BLaER1 (cell line): ENCODE measurements around the gene NFKBIZ.
A peak's percentile ranks its signal among the peaks of the same experiment; 100 is the strongest.

Experiments used
- H3K27ac ChIP-seq: shearing (Covaris generic); formaldehyde crosslinking; 2 replicates; pipeline ENCODE4 v1.8.1; 2022
- H3K27me3 ChIP-seq: shearing (Covaris generic); formaldehyde crosslinking; 2 replicates; pipeline ENCODE4 v1.8.1; 2022
- H3K36me3 ChIP-seq: shearing (Covaris generic); formaldehyde crosslinking; 2 replicates; pipeline ENCODE4 v1.8.1; 2022
- H3K4me1 ChIP-seq: shearing (Covaris generic); formaldehyde crosslinking; 2 replicates; pipeline ENCODE4 v1.8.1; 2022
- H3K4me2 ChIP-seq: shearing (Covaris generic); formaldehyde crosslinking; 2 replicates; pipeline ENCODE4 v1.8.1; 2022
- H3K4me3 ChIP-seq: shearing (Covaris generic); formaldehyde crosslinking; 2 replicates; pipeline ENCODE4 v1.8.1; 2022
- H3K9ac ChIP-seq: shearing (Covaris generic); formaldehyde crosslinking; 2 replicates; pipeline ENCODE4 v1.8.1; 2022
- H3K9me3 ChIP-seq: shearing (Covaris generic); formaldehyde crosslinking; 2 replicates; pipeline ENCODE4 v1.8.1; 2022
- H4K20me1 ChIP-seq: shearing (Covaris generic); formaldehyde crosslinking; 2 replicates; pipeline ENCODE4 v1.8.1; 2022
- Cebpa-rat ChIP-seq: shearing (Covaris generic); IDR thresholded peaks from 2 replicates; pipeline ENCODE4 v1.8.1; 2022

Gene NFKBIZ

GRCh38 chr3:101848326-101848725, 988 bp upstream of the NFKBIZ start:
- Histone ChIP-seq H3K4me3 (peak overlapping the region; percentile 83; the same call in 1 of the 2 replicates), H3K4me2 (peak overlapping the region; percentile 89), H3K27ac (no peak overlapping the region), H4K20me1 (peaks cover 24% of the 10 kb centered on the region; the same call in 1 of the 2 replicates), H3K36me3 (peaks cover 12% of the 10 kb centered on the region), H3K9ac (no peak overlapping the region), H3K4me1 (peaks cover 19% of the 10 kb centered on the region), H3K9me3 (peaks cover 6% of the 10 kb centered on the region; the same call in 1 of the 2 replicates), H3K27me3 (peaks cover 12% of the 10 kb centered on the region; the same call in 1 of the 2 replicates)
- no peak for TF ChIP-seq Cebpa-rat

- H3K4me1 ChIP-seq: peaks cover 19% of the 10 kb centered on the region
- H4K20me1 ChIP-seq: peaks cover 24% of the 10 kb centered on the region; the same call in 1 of the 2 replicates
Measured at GRCh38 chr3:101849714-101850245, 466 bp downstream of the NFKBIZ start.

GRCh38 chr3:101850246-101851051, 1.1 kb downstream of the NFKBIZ start:
- H3K27me3 ChIP-seq: peaks cover 12% of the 10 kb centered on the region; the same call in 1 of the 2 replicates
- H3K36me3 ChIP-seq: peaks cover 33% of the 10 kb centered on the region
- H3K9ac ChIP-seq: peak overlapping the region; percentile 75
- H3K4me1 ChIP-seq: peaks cover 19% of the 10 kb centered on the region
- H3K4me2 ChIP-seq: peak overlapping the region; percentile 89
- peak overlapping the region; percentile 83 for H3K4me3 ChIP-seq
- peak overlapping the region; percentile 74 for H3K27ac ChIP-seq
- TF ChIP-seq Cebpa-rat: peak; percentile 37; the same call in 1 of the 2 replicates
- H4K20me1 ChIP-seq: peaks cover 24% of the 10 kb centered on the region; the same call in 1 of the 2 replicates
- H3K9me3 ChIP-seq: peaks cover 6% of the 10 kb centered on the region; the same call in 1 of the 2 replicates

More at GRCh38 chr3:101849714-101850245, 466 bp downstream of the NFKBIZ start:
- peak overlapping the region; percentile 89 for H3K4me2 ChIP-seq
- peaks cover 12% of the 10 kb centered on the region; the same call in 1 of the 2 replicates for H3K27me3 ChIP-seq
- peak overlapping the region; percentile 83 for H3K4me3 ChIP-seq
- H3K27ac ChIP-seq: peak overlapping the region; percentile 74
- H3K36me3 ChIP-seq: peaks cover 26% of the 10 kb centered on the region
- H3K9ac ChIP-seq: peak overlapping the region; percentile 75
- H3K9me3 ChIP-seq: peaks cover 6% of the 10 kb centered on the region; the same call in 1 of the 2 replicates
- no peak for TF ChIP-seq Cebpa-rat

- no peak for TF ChIP-seq Cebpa-rat
- H3K27me3 ChIP-seq: peaks cover 12% of the 10 kb centered on the region; the same call in 1 of the 2 replicates
- H3K4me2 ChIP-seq: peak overlapping the region; percentile 89
- peaks cover 40% of the 10 kb centered on the region for H3K36me3 ChIP-seq
- H3K9me3 ChIP-seq: peaks cover 6% of the 10 kb centered on the region; the same call in 1 of the 2 replicates
- H3K4me3 ChIP-seq: peak overlapping the region; percentile 83
- peaks cover 19% of the 10 kb centered on the region for H3K4me1 ChIP-seq
- no peak overlapping the region for H3K27ac ChIP-seq
- no peak overlapping the region for H3K9ac ChIP-seq
- peaks cover 24% of the 10 kb centered on the region; the same call in 1 of the 2 replicates for H4K20me1 ChIP-seq
Measured at GRCh38 chr3:101851072-101851770, 1.9 kb downstream of the NFKBIZ start.

- Histone ChIP-seq H3K27ac (no peak overlapping the region), H4K20me1 (peaks cover 24% of the 10 kb centered on the region; the same call in 1 of the 2 replicates), H3K9ac (no peak overlapping the region), H3K27me3 (peaks cover 12% of the 10 kb centered on the region; the same call in 1 of the 2 replicates), H3K36me3 (peaks cover 48% of the 10 kb centered on the region), H3K4me1 (peaks cover 19% of the 10 kb centered on the region), H3K4me2 (peak overlapping the region; percentile 89), H3K9me3 (peaks cover 6% of the 10 kb centered on the region; the same call in 1 of the 2 replicates), H3K4me3 (no peak overlapping the region)
- TF ChIP-seq Cebpa-rat: no peak
Measured at GRCh38 chr3:101851850-101852714, 2.8 kb downstream of the NFKBIZ start.

GRCh38 chr3:101852983-101853840, 3.9 kb downstream of the NFKBIZ start:
- H3K27ac ChIP-seq: no peak overlapping the region
- H4K20me1 ChIP-seq: peaks cover 24% of the 10 kb centered on the region; the same call in 1 of the 2 replicates
- peaks cover 6% of the 10 kb centered on the region; the same call in 1 of the 2 replicates for H3K9me3 ChIP-seq
- H3K4me2 ChIP-seq: no peak overlapping the region
- H3K27me3 ChIP-seq: peaks cover 7% of the 10 kb centered on the region; the same call in 1 of the 2 replicates
- TF ChIP-seq Cebpa-rat: no peak
- H3K4me3 ChIP-seq: no peak overlapping the region
- peaks cover 19% of the 10 kb centered on the region for H3K4me1 ChIP-seq
- peaks cover 55% of the 10 kb centered on the region for H3K36me3 ChIP-seq
- no peak overlapping the region for H3K9ac ChIP-seq

- Histone ChIP-seq H3K4me3 (no peak overlapping the region), H3K36me3 (peaks cover 55% of the 10 kb centered on the region), H3K4me1 (peaks cover 19% of the 10 kb centered on the region), H3K4me2 (no peak overlapping the region), H3K9me3 (peaks cover 6% of the 10 kb centered on the region; the same call in 1 of the 2 replicates), H3K27me3 (peaks cover under 1% of the 10 kb centered on the region; the same call in 1 of the 2 replicates), H3K27ac (no peak overlapping the region), H4K20me1 (peaks cover 24% of the 10 kb centered on the region; the same call in 1 of the 2 replicates), H3K9ac (no peak overlapping the region)
- no peak for TF ChIP-seq Cebpa-rat
Measured at GRCh38 chr3:101853982-101854381, 4.7 kb downstream of the NFKBIZ start.
